HFF-Myc (cell line): ENCODE results near the gene SCN5A.

Experiments
- DNase-seq: peaks from one replicate; pipeline ENCODE4 v3.0.0-alpha.2; 2011; ENCODE audit warnings: low read depth; ENCODE audit errors: extremely low read depth
- H3K4me3 ChIP-seq: replicated peaks from 2 replicates; pipeline ENCODE4 v1.5.1; 2011; ENCODE audit warnings: low read depth, mild to moderate bottlenecking, control low read depth, low read length
- TF ChIP-seq, protein P1 (sequence below): IDR thresholded peaks from 2 replicates; pipeline ENCODE4 v1.5.1; 2012; ENCODE audit warnings: mild to moderate bottlenecking, low read depth, low read length, control low read depth; ENCODE audit errors: missing control alignments

SCN5A gene

DNA sequence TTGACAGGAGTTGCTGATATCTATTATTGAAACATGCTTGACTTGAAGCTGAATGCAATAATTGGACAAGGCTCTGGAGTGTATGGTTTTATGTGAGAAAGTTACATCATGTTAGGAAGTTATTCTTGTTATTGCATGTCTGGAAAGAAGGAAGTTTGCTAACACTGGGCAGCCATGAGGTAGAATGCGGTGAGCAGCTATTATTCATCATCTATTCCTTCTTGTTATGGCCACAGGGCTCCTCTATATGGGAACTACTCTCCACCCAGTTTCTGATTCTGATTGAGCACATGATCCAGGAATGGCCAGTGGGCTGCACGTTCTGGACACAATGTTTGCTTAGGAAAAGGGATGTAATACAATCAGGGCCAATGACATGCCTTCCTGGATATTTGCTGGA lies 37.8 kb upstream of the SCN5A start:
- DNase-seq = no peak
- H3K4me3 ChIP-seq = no peak overlapping the region
- TF ChIP-seq, protein P1, sequence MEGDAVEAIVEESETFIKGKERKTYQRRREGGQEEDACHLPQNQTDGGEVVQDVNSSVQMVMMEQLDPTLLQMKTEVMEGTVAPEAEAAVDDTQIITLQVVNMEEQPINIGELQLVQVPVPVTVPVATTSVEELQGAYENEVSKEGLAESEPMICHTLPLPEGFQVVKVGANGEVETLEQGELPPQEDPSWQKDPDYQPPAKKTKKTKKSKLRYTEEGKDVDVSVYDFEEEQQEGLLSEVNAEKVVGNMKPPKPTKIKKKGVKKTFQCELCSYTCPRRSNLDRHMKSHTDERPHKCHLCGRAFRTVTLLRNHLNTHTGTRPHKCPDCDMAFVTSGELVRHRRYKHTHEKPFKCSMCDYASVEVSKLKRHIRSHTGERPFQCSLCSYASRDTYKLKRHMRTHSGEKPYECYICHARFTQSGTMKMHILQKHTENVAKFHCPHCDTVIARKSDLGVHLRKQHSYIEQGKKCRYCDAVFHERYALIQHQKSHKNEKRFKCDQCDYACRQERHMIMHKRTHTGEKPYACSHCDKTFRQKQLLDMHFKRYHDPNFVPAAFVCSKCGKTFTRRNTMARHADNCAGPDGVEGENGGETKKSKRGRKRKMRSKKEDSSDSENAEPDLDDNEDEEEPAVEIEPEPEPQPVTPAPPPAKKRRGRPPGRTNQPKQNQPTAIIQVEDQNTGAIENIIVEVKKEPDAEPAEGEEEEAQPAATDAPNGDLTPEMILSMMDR = no peak

DNA sequence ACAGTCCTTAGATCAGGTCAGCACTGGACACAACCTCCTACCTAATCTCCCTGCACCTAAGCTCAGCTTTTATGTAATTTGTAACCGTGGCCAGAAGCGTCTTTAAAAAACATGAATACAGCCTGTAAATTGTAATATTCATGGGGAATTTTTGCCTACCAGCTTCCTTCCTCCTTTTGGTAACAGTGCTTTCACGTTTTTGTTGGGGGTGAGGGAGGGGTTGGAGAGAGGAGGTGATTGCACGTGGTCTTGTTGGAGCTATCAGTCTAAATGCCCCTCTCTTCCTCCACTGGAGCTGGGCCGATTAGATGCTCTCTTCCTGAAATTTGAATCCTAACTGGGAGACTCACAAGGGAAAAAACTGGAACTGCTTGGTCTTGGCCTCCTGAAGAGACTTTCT lies 35.1 kb upstream of the SCN5A start:
- H3K4me3 ChIP-seq = no peak overlapping the region
- no peak for DNase-seq
- TF ChIP-seq, protein P1 = no peak

DNA sequence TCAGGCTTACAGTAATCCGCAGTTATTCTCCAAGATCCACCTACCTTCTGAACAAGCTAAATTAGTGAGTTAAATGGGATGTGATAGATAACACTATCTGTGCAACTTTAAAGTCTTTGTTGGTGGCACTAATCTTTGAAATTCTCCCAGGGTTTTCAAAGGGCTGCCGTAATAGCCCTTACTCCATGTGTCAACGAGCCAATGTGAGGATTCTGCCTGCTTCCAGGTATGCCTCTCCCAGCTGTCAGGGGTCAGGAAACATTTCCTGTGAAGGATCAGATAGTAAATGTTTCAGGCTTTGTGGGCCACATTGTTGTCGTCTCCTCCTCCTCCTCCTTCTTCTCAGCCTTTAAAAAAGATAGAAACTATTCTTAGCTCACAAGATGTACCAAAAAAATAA lies 20.2 kb upstream of the SCN5A start:
- H3K4me3 ChIP-seq = no peak overlapping the region
- TF ChIP-seq, protein P1 = no peak
- no peak for DNase-seq

DNA sequence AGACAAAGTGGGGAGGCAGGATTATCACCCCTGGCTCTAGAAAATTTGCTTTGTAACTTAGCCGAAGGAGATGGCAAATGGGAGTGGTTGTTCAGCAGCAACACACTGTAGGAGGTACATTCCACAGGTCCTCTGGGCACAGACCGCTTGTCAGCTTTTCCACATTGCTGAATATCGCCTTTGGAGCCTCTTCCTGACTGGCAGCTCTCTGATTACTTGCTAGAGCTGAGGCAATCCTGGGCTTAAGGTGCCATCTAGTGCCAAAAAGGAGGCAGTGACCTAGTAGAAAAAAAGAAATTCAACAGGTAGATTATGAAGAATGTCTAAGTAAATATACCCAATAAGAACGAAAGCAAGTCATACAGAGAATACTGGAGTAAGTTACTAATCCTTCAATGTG lies 13.1 kb upstream of the SCN5A start:
- TF ChIP-seq, protein P1 = peak; percentile 45

DNA sequence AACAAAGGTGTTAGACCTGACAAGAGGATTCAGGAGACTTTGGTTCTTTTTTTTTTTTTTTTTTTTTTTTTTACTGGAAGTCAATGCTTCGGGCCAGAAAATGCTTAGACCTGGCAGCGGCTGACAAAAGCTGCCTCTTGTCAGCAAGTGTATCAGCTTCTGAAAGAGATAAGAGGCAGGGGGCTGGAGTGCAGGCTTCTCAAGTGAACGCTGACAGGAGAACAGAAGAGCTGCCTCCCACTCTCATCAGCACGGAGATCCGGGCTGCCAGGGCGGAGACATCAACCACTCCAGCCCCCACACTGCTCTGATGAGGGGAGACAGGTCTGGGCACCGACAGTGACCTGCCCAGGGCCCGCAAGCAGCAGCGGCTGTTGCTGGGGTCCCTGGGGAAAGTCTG lies 9.4 kb upstream of the SCN5A start:
- DNase-seq = no peak

More for the DNA sequence above, 13.1 kb upstream of the SCN5A start:
- no peak for DNase-seq
- no peak overlapping the region for H3K4me3 ChIP-seq

DNA sequence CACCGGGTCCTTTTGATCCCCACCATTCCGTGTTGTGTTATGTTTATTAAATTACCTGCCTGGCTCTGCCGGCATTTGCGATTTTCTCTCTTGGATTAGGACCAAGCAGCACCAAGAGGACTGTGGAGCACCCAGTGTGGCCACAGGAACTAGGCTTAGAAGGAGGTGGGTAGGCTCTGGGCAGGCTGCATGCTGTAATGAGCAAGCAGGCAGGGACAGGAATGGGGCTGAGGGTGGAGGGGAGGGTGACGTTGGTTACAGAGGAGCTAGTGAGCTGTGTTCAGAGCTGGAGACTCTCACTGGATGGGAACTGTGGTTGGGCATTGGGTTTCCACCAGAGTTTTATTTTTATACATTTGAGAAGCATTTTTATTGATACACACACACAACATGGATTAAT lies 7.9 kb upstream of the SCN5A start:
- H3K4me3 ChIP-seq = no peak overlapping the region
- DNase-seq = no peak
- TF ChIP-seq, protein P1 = no peak

More for the DNA sequence above, 9.4 kb upstream of the SCN5A start:
- H3K4me3 ChIP-seq = no peak overlapping the region
- TF ChIP-seq, protein P1 = no peak

DNA sequence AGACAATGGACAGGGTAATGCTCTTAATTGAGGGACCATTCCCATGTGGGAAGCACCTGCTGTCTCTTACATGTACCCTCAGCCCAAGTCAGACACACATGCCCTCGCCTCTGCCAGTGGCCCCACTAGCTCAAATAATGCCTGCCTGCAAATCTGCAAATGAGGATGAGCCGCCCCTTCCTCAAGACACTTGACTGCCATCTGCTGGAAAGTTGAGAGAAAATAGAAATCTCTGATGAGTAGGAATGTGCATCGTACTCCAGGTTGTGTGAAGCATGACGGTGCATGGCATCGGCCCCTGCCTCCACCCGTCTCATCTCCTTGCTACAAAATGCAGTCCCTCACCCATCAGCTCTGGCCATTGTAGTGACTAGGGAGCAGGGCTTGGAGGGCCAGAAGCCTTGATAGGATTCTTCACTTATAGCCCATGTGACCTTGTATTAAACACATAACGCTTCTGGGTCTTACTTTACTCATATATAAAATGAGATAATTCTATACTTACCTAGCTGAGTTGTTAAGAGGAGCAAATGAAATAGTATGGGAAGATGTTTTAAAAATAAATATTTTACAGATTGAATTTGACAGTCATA lies 6.3 kb upstream of the SCN5A start:
- TF ChIP-seq, protein P1 = peak; percentile 42
- no peak overlapping the region for H3K4me3 ChIP-seq
- DNase-seq = peak; percentile 26
